ENCODE results near the gene RSPH10B2.
"Not testable (repeated sequence)": the region's sequence is repeated elsewhere in the genome, so short reads cannot be mapped to it uniquely, and the experiment has no call there.

RSPH10B2 gene

GRCh38 chr7:6753964-6754363 lies at the start of gene RSPH10B2:
Gene RSPH10B2, plus strand, starts transcription at chr7:6754103. Its CDS starts 3,575 bp downstream, at chr7:6757678.
- not testable (repeated sequence) for DNase-seq (ENCODE audit: low spot score)

- DNase-seq (ENCODE audit: low spot score) = peak; percentile 27
Observed at GRCh38 chr7:6705959-6706665, 47.8 kb upstream of the RSPH10B2 start.

GRCh38 chr7:6706666-6707407 lies 47.1 kb upstream of the RSPH10B2 start, which contains the start of gene ZNF12:
Gene ZNF12, minus strand, starts transcription at chr7:6706947. Its CDS starts 1,774 bp downstream, at chr7:6705173.
- DNase-seq (ENCODE audit: low spot score) = peak; percentile 93

- no peak for DNase-seq (ENCODE audit: low spot score)
Observed at GRCh38 chr7:6708304-6708703, 45.6 kb upstream of the RSPH10B2 start.

- no peak for DNase-seq (ENCODE audit: low spot score)
Observed at GRCh38 chr7:6709808-6710207, 44.1 kb upstream of the RSPH10B2 start.

- no peak for DNase-seq (ENCODE audit: low spot score)
Observed at GRCh38 chr7:6714360-6714759, 39.5 kb upstream of the RSPH10B2 start.

GRCh38 chr7:6715898-6716297 lies 38.0 kb upstream of the RSPH10B2 start:
- DNase-seq (ENCODE audit: low spot score) = not testable (repeated sequence)

- no peak for DNase-seq (ENCODE audit: low spot score)
Observed at GRCh38 chr7:6718124-6718523, 35.8 kb upstream of the RSPH10B2 start.

- DNase-seq (ENCODE audit: low spot score) = not testable (repeated sequence)
Observed at GRCh38 chr7:6724351-6724750, 29.6 kb upstream of the RSPH10B2 start.

- DNase-seq (ENCODE audit: low spot score) = no peak
Observed at GRCh38 chr7:6725003-6725402, 28.9 kb upstream of the RSPH10B2 start.

GRCh38 chr7:6726341-6726740 lies 27.6 kb upstream of the RSPH10B2 start:
- not testable (repeated sequence) for DNase-seq (ENCODE audit: low spot score)

- no peak for DNase-seq (ENCODE audit: low spot score)
Observed at GRCh38 chr7:6727663-6728062, 26.2 kb upstream of the RSPH10B2 start.

GRCh38 chr7:6728893-6729491 lies 24.9 kb upstream of the RSPH10B2 start:
- not testable (repeated sequence) for DNase-seq (ENCODE audit: low spot score)

GRCh38 chr7:6729492-6730342 lies 24.2 kb upstream of the RSPH10B2 start:
- DNase-seq (ENCODE audit: low spot score) = peak; percentile 81

GRCh38 chr7:6730343-6730633 lies 23.6 kb upstream of the RSPH10B2 start:
- no peak for DNase-seq (ENCODE audit: low spot score)

- DNase-seq (ENCODE audit: low spot score) = not testable (repeated sequence)
Observed at GRCh38 chr7:6738415-6738814, 15.5 kb upstream of the RSPH10B2 start.

- not testable (repeated sequence) for DNase-seq (ENCODE audit: low spot score)
Observed at GRCh38 chr7:6744410-6745100, 9.3 kb upstream of the RSPH10B2 start.

GRCh38 chr7:6749335-6749734 lies 4.6 kb upstream of the RSPH10B2 start:
- DNase-seq (ENCODE audit: low spot score) = not testable (repeated sequence)

GRCh38 chr7:6750173-6750572 lies 3.7 kb upstream of the RSPH10B2 start:
- not testable (repeated sequence) for DNase-seq (ENCODE audit: low spot score)

- DNase-seq (ENCODE audit: low spot score) = not testable (repeated sequence)
Observed at GRCh38 chr7:6761186-6761585, 7.3 kb downstream of the RSPH10B2 start.

- DNase-seq (ENCODE audit: low spot score) = not testable (repeated sequence)
Observed at GRCh38 chr7:6781581-6781980, 27.7 kb downstream of the RSPH10B2 start.
